C4-2B (cell line): ENCODE data around the gene MRPL43.

Experiments
- H3K27ac ChIP-seq: fragments of 450-650 bp; 2 replicates; pipeline ENCODE4 v1.5.1; 2017
- ZFX ChIP-seq: fragments of 450-650 bp; IDR thresholded peaks from 2 replicates; pipeline ENCODE4 v1.6.1; 2017
- TF ChIP-seq, protein P1 (sequence below): fragments of 450-650 bp; conservative IDR thresholded peaks from 2 replicates; pipeline ENCODE4 v1.5.1; 2017; ENCODE audit warnings: mild to moderate bottlenecking

The MRPL43 gene

DNA sequence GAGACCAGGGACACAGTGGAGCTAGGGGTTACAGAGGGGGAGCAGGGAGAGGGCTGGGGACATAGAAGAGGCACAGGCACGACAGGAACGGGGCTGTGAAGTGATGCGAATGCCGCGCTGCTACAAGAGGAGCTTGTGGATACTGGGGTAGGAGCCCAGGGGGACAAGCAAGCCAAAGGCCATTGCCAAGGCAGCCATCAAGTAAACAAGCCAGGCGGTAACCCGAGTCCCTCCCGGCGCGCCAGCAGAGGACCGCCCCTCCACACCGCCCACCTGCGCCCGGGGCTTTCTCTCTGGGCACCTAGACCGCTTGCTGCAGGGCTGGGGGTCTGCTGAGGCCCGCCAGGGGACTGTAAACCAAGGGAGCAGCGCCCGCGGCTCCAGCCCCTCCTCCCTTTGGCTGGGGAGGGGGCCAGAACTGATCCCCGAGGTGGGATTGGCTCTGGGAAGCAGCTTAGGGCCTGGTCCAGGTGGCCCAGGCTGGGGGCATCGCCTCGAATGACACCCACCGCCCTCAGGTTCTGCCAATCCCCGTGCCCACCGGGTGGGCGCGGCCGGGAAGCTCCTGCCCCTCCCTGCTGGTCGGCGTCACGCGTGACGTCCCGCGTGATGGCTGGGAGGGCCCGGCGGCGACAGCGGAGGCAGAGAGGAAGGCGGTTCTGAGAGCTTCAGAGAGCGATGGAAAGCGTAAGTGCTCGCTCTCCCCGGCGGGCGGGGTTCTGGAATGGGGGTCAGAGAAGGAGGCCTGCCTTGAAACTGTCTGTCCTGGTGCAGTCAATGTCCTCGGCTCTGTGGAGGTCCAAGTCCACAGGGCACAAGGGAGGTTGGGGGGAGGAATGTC, 44.7 kb upstream of the MRPL43 start:
- TF ChIP-seq ZFX, result no peak
- TF ChIP-seq, protein P1, sequence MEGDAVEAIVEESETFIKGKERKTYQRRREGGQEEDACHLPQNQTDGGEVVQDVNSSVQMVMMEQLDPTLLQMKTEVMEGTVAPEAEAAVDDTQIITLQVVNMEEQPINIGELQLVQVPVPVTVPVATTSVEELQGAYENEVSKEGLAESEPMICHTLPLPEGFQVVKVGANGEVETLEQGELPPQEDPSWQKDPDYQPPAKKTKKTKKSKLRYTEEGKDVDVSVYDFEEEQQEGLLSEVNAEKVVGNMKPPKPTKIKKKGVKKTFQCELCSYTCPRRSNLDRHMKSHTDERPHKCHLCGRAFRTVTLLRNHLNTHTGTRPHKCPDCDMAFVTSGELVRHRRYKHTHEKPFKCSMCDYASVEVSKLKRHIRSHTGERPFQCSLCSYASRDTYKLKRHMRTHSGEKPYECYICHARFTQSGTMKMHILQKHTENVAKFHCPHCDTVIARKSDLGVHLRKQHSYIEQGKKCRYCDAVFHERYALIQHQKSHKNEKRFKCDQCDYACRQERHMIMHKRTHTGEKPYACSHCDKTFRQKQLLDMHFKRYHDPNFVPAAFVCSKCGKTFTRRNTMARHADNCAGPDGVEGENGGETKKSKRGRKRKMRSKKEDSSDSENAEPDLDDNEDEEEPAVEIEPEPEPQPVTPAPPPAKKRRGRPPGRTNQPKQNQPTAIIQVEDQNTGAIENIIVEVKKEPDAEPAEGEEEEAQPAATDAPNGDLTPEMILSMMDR, result no peak
- H3K27ac ChIP-seq, result peak overlapping the region; percentile 81

DNA sequence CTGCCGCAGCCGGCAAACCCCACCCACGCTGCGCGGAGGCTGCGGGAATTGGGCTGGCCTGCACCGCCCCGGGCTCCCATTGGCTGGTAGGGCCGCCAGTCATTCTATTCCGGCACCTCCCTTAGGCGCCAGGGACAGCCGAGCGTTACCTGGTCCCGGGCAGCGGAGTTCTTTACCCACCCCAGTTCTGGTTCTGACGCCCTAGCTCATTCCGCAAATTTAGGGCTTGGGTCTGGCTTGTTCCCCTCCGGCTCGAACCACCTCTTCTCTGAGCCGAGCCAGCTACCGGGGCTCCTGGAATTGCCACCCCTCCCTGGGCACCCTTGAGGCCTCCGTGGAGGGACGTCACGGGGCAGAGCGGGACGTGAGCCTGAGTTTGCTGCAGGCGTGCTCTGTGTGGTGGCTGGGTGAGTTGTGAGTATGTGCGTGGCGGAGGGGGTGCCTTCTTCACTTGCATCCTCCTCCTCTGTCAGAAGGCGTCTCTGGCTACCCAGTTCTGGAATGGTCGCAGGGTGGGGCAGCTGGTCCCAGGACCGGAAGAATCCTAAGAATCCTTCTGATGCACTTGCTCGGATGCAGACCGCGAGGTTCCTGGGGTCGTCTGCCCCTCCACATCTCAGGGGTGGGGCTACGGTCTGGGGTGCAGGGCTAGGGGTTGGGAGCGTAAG, 44.0 kb upstream of the MRPL43 start, which contains the start of the genes PDZD7 and SFXN3:
Gene PDZD7, minus strand, starts transcription at position 2 of the 668 bp plus-strand sequence. CDS start 910 bp downstream, outside the sequence.
Gene SFXN3, plus strand, starts transcription at position 107 of the 668 bp plus-strand sequence. CDS start 3,461 bp downstream, outside the sequence.
- no peak for TF ChIP-seq ZFX
- TF ChIP-seq, protein P1, result no peak
- H3K27ac ChIP-seq, result peak within 1 kb of the TSS; percentile 81

DNA sequence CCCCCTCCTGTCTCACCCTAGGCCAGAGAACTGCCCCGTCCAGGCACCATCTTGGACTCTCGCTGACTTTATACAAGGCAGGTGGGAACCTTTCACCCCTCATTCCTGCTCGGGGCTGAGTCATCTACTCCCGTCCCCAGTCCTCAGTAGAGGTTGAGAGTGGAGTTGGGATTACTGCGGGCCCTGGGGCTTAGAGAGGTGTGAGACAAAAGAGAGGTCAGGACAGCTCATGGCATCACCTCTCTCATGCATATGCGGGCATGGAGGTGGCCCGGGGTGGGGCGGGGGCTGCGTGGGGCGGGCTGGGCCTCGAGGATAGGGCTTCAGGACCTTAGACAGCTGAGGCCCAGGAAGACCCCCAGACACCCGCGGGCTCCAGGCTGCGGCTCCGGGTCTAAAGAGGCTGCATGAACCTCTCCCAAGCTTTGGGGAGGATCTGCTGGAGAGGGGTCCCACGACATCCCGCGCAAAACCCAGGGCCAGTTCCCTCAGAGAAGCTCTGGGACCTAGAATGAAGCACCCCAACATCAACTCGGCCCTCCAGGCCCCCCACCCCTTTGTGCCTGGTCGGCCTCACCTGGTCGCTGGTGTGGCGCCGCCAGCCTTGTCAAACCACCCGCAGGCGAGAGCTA, 43.3 kb upstream of the MRPL43 start:
- TF ChIP-seq, protein P1, result no peak
- TF ChIP-seq ZFX, result no peak
- peak overlapping the region; percentile 81 for H3K27ac ChIP-seq

DNA sequence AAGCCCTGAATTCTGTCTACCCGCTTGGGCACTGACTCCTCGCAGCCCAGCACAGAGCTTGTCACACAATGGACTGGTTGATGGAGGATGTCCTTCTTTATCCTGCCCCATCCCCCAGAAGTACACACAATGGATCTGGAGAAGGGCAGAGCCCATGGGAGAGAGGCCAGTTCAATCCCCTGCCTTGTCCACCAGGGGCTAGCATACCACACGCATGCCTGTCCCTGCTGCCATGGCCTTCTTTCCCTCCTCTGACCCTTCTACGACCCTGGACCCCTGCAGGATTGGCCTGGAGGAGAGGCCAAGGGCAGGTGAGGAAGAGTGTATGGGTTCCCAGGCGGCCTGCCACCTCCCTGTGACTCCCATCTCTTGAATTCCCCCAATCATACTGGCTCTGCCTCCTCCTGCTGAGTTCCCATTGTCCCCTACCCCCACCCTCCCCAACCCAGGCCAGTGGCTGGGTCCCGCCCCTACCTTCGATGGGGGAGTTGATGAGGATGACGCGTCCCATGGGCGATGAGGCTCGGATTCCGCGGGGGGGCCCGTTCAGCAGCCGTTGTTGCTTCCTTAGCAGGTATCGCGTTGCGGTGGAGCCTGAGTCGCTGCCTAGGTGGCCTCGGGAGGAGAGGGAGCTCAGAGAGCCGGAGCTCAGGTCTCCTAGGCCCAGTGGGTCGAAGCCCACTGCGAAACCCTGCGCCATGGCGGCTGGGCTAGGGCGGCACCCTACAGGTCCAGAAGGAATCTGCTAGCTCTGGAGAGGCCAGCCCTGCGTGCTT, 42.4 kb upstream of the MRPL43 start:
- no peak for TF ChIP-seq ZFX
- TF ChIP-seq, protein P1, result no peak
- H3K27ac ChIP-seq, result no peak overlapping the region

DNA sequence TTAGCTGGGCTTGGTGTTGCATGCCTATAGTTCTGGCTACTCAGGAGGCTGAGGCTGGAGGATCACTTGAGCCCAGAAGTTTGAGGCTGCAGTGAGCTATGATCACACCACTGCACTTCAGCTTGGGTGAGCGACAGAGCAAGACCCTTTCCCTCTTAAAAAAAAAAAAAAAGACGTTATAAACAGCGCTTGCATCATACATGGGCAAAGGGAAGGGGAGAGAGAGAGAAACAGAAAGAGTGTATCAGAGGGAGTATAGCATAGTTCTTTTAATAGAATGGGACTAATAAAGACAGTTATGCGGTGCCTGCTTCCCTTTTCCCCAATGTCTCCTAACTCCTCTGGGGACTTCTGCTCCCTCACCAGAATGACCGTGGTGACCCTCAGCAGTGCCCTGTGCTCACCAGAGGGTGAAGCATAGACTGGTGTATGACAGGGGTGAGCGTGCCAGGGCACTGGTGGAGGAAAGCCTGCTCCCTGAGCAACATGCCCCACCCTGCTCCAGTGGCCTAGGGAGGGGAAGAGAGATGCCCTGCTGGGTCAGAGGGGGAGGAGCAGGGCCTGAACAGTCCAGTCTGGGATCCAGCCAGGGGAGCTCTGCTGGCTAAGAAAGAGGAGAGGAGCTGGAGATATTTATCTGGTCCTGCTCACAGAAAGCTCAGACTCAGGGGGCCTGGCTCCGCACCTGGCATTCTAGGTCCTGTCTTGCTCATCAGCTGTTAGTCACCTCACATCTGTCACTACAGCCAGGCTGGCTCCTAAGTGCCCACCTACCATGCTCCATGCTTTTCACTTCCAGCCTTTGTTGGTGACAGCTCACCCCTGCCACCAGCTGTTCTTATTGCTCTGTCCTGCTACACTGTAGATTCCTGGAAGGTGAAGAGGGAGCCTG, 41.4 kb upstream of the MRPL43 start:
- no peak overlapping the region for H3K27ac ChIP-seq
- TF ChIP-seq, protein P1, result no peak
- TF ChIP-seq ZFX, result no peak

DNA sequence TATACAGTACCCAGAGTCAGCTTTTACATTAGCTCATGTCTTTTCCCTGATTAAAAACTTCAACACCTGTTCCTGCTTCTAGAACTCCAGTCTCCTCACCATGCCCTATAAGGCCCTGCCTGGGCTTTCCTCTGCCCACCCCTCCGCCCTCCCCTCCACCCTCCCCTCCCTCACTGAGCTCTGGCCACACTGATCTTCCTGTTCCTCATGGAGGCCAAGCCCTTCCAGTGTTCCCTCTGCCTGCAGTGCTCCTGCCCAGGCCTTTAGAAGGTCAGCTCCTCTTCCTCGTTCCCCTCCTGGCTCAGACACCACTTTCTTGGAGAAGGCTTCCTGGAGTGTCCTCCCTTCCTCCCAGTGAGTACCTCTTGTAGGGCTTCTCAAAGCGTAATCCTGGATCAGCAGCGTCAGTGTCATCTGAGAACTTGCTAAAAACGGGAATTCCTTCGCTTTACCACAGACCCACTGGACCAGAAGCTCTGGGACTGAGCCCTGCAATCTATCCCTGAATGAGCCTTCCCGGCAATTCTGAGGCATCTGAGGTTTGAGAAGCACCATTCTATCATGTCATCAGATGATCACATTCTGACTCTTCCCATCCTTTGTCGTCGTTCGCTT, 39.9 kb upstream of the MRPL43 start:
- TF ChIP-seq ZFX, result no peak
- TF ChIP-seq, protein P1, result no peak
- no peak overlapping the region for H3K27ac ChIP-seq
